Raji (cell line): Measurements from ENCODE around the gene LCAT.
A peak's percentile ranks its signal among the peaks of the same experiment; 100 is the strongest.

Experiments
- POLR2A ChIP-seq: IDR thresholded peaks from 2 replicates; pipeline ENCODE4 v1.6.1; 2011; ENCODE audit warnings: low read depth, low read length, control low read depth; ENCODE audit not compliant: insufficient read depth

The LCAT gene

DNA sequence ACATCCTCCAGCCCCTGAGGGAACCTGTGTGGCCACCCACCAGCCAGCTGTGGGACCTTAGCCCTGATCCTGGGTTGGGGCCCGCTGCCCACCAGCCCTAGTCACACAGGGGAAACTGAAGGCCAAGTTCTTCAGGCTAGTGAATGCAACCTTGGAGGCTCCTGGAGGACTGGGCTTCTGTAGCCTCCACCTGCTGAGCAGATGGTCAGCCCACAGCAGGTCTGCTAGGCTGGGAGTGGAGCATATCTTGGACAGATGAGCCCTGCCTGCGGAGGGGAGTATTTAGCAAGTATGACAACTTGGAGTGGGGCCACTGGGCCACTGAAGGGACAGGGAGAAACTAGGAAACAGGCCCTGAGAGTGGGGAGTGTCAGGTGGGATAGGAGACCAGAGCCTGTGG is 32.3 kb upstream of the LCAT start:
- TF ChIP-seq POLR2A: no peak

DNA sequence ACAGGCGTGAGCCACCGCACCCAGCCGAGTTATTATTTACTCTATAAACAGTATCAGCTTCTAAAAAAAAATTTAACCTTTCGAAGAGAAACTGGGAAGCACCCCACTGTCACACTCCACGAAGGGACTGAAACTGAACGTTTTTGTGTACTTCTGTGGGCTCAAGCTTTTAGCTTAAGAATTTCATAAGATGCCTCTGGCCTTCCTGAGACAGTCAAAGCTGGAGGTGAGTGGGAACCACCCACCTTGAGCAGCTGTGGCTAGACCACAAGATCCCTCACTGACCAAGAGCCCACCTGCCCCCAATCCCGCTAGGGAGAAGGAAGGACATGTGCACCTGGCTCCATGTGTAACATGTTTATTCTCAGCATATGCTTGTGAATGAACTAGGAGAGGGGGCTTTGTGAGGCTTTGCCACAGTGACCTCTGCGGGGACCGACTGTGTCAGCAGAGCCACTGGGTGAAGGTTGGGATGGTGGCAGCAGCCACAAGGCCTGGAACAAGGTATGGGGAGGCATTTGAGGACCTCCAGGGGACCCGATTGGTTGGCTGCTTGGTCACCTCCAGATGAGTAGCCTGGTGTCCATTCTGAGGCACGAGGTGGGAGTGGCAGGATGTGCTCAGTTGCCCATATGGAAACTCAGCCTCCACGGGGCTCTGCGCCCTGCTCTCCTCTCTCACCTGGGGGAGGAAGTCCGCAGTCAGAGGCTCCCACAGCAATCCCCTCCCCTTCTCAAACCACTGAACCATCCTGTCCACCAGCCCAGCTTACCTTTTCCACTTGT is 31.6 kb upstream of the LCAT start:
- TF ChIP-seq POLR2A: no peak

DNA sequence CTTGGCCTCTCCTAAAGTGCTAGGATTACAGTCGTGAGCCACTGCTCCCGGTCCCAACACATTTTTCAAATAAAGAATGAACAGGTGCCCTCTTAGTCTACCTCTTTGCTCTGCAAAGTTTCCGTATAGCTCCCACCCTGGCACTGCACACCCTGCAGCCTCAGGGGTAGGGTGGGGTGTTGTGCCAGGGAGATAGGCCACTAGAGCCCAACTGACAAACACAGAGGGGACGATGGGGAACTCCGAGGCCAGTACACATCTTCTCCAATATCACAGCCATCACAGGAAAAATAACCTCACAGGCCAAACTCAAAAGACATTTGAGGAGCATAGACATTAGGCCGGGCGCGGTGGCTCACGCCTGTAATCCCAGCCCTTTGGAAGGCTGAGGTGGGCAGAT is 27.2 kb upstream of the LCAT start:
- TF ChIP-seq POLR2A: no peak

DNA sequence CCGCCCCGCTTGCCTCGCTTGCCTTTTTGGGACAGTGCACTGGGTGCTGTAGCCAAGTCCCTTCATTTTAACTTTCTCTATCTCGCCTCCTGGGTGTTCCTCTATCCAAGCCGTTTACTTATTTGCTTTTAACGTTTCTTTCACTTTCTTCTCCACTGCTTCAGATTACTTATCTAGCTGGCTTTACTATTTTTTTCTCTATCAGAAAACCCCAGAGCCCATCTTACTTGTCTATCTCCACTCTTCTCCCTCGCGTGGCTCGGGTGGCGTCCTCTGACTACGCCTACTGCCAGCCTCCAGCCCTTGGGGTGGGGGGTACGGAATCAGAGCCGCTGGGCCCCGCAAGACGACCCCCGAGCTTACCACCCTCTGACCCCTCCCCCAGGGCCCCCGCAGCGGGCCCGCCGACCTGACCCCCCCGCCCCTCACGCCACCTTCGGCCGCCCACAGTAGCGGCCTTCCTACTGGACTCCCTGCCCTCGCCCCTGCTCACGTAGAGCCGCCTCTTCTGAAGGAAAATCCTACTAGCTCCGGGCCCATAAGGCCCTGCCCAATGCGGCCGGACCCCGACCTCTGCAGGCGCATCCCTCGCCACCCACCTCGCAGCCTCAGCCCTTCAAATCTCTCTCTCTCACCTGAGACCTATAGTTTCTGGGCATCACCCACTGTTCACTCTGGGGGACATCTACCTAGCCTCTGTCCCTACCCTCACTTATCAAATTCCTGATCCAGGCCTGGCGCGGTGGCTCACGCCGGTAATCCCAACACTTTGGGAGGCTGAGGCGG is 25.5 kb upstream of the LCAT start:
- TF ChIP-seq POLR2A: no peak

DNA sequence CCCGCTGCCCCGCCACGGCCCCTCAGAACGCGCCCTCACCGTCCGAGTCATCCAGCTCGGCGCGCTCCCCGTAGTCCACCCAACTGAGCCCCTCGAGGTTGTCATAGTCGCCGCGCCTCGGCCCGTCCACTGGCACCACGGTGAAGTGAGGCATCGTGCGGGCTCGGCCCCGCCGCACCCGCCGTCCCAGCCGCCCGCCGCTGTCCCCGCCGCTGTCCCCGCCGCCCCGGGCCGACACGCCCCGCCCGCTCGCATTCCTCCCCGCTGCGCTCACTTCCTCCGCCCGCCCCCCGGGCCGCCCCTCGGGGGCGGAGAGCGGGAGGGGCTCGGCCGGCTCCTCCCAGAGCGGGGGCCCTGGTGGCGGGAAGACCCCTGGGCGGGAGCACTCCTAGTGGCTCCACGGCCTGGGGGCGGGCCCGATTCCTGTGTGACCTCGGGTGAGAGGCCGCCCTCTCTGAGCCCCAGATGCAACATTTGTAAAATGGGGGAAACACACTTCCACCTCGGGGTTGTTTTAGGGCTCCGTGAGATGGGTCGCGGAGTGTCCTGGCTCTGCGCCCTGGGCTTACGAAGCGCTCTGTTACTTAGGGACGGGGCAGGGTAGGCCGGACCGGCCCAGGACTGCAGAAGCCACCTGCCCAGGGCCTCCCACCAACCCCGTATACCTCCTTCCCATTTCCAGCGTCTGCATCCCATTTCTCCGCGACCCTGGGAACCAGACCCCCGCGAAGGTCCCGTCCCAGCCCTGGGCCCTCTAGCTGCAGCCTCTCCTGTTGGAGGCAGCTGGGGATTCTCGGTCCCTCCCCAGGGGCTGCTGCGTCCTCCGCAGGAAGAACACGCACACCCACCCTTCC is 24.7 kb upstream of the LCAT start, which contains the start of gene SLC12A4:
SLC12A4 (minus strand) TSS at position 238 of the 854 bp plus-strand sequence; CDS start at position 154, 84 bp downstream.
- TF ChIP-seq POLR2A: peak; percentile 51

DNA sequence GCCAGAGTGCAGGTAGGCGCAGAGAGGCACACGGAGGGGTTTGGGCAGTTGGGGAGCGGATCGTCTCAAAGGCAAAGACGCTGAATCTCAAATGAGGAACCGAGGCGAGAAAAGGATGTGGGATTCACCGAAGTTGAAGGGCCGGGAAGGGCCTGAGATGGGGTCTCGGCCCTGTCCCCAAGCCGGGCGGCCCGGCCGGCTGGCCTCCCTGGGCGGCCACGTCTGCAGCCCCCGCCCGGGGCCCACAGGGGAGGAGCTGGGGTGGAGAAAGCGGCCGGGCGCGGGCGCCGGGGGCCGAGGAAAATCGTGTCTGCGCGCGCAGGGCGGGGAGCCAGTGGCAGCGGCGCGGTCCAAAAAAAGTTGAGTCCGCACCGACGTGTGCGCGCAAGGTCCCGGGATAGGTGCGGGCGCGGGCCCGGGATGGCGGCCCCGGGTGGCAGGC is 24.1 kb upstream of the LCAT start:
- no peak for TF ChIP-seq POLR2A

DNA sequence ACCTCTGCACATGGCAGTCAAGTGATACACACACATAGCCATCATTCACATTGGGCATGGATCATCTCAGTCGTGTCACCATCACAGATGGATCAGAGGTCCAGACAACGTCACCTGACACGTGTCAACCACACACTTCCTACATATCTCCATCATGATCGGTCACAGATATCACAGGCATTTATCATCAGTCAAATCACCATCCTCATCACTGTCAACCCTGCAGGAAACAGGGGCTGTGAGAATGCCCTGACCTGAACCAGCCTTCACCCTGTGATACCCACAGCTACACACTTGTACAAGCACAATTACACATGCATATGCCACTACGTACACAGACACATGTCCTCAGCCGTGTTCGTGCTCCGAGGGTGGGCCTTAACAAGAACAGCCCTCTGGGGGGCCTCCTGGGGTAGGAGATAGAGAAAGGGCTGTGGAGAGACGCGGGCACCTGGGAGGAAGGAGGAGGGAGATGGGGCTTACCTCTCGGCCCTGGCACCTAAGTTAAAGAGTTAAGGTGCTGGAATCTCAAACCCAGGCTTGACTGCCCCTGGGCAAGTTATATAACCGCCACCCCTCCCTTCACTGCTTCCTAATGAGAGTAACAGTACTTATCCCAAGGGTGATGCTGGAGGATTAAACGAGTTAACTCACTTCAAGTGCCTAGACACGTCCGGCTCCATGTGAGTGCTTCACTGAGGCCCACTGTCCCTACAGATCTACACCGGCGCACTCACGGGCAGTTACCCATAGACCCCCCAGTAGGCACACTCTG is 23.4 kb upstream of the LCAT start:
- TF ChIP-seq POLR2A: no peak

DNA sequence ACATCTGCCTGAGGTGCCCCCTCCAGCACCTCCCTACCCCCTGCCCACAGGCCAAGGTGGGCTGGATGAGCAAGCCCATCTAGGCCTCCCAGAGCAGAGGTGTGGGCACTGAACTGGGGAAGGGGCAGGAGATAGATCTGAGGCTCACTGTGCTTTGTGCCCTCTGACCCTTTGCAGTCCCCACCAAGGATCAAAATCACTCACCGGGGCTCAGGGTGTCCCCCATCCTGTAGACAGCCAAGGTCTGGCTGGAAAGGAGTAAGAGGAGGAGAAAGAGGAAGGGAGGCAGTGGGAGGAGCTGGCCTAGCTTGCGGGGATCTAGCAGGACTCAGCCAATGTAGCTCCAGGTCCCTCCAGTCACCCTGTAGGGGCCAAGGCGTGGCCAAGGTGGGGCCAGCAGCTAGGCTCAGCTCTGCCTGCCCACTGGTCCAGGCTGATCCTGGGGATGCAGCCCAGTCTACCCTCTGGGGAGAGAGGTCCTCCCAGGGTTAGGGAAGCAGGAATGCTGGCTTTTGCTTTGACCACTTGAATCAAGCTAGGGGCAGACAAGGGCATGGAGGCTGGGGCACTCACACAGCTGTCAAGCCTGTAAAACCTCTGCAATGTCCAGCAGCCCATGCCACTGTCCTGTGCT is 22.7 kb upstream of the LCAT start:
- no peak for TF ChIP-seq POLR2A

DNA sequence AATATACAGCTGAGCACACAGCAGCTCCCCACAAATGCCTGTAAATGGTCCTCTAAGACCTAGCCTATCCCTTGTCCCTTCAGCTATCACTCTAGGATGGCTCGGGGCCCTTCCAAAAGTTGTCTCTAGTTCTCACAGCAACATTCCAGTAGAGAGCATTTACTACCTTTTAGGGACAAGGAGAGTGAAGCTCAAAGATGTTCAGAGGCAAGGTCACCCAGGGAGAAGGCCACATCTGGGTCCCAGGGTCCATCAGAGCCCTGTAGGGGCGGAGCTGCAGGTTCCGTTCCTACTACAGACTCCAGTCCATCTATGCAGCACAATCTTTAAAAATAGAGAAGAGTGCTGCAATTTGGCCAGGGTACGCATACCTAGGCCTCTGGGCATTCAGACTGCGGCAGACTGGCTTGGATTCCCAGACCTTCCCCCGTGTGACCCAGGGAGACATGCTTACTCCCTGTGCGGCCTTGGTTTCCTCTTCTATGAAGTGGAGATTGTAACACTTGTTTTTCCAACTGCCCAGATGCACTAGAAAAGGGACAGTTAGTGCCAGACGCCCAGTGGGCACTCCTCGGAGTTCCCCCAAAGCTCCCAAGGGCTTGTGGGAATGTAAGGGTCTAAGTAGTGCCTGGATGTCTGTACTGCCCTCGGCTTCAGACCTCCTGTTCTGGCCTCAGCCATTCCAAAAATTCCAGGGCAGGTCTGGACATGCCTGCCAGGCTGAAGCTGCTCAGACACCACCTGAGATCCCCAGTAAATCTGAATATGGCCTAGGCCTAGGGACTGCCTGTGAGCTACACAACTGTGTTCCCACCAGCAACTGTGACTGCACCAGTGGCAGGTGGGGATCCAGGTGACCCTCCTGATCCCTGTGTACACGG is 22.0 kb upstream of the LCAT start:
- no peak for TF ChIP-seq POLR2A

DNA sequence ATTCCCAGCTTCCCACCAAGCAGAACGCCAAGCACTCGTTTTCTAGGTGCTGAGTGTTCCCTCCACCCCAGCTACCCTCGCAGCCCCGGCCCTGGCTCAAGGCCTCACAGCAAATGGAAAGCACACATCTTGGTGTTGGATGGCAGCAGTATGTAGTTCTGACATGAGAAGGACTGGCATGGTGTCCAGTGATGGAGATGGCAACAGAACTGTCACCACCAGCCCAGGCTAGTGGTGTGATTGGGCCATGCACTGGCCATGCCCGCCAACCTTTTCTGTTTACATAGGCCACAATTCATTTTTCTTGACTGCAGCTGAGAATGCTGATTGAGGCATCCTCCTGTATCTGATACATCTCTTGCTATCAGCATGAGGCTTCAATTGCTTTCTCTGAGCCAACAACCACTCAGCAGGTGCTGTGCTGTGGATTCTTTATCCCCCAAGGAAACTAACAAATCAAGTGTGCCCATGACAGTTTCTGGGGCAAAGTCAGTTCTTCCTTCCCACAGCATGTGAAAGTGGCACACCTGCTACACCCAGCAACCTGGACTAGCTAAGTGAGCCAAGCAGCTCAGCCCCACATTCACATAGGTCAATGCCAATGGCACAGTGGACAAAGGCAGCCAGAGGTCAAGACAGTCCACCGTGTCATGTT is 20.7 kb upstream of the LCAT start:
- no peak for TF ChIP-seq POLR2A

DNA sequence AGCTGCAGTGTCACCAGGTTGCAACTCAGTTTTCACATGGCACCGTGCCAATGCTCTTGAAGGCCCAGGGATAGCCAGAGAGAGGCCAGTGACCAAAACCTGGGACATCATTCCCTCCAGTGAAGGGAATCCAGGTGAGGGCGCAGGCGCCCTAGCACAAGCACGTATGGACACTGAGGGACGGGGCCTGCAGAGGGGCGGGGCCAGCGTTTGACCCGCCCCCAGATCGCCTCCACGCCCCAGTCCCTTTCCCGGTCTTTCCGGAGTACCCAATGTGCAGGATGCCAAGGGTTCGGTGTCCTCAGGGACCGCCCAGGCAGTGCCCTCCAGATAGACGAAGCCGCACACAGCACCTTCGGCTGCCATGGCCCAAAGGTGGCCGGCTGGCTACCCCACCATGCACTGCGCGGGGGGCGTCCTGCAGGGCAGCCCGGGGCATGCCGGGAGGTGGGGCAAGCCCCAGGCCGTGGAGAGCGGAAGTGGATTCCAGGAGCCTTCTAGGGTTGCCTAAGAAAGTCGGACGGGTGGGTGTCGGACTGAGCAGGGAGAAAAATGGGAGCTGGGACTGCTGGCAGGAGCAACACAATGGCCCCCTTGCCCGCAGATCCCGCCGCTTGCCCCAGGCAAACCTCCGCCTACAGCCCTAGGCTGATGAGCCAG is 19.9 kb upstream of the LCAT start:
- TF ChIP-seq POLR2A: no peak

DNA sequence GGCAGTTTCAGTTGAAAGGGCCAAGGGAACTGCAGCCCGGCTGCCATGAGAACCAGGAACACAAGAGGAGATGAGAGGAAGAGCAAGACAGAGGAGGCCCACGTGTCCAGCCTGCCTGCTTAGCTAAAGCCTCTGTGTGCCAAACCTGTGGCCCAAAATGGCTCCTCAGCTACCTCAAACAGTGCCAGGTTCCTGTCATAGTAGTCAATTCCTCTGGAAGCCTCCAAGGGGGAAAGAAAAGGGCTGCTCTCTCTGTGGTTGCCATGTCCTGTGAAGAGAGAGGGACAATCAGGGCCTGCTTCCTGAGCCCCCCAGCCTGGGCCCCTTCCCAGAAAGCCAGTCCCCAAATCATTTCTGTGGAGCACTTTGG is 19.4 kb upstream of the LCAT start:
- TF ChIP-seq POLR2A: no peak
